Heart right ventricle (tissue), 16 donors: ENCODE results near the gene CFAP157. TPM values are rescaled to one million over a fixed set of nuclear protein-coding genes. Genes with fewer than 3 reads are reported as not detected.

Experiments used
- ATAC-seq, 8 donors: fragments of 200-7000 bp; cut with Tn5 transposase; one replicate each; pipeline ENCODE4 v1.9.1; 2020; ENCODE audit warnings: mild to moderate bottlenecking in 8 of 8, moderate library complexity in 8 of 8, moderate number of reproducible peaks in 1 of 8
- DNase-seq, 2 donors: peaks; one replicate each; pipeline ENCODE4 v3.0.0-alpha.2; 2020
- H3K27ac ChIP-seq, 10 donors: fragments of 200-600 bp; sonication (generic) in 2 of 10; one replicate each; pipeline versions ENCODE4 v1.5.0 to v1.8.0; 2020 to 2022; ENCODE audit warnings: mild to moderate bottlenecking in 3 of 10
- H3K27me3 ChIP-seq, 7 donors: fragments of 200-600 bp; one replicate each; pipeline ENCODE4 v1.8.0; 2021 to 2022; ENCODE audit warnings: mild to moderate bottlenecking in 2 of 7
- H3K36me3 ChIP-seq, 9 donors: fragments of 200-600 bp; sonication (generic) in 1 of 9; one replicate each; pipeline versions ENCODE4 v1.5.0 to v1.8.0; 2020 to 2022; ENCODE audit warnings: mild to moderate bottlenecking in 2 of 9
- H3K4me1 ChIP-seq, 9 donors: fragments of 200-600 bp; sonication (generic) in 1 of 9; one replicate each; pipeline versions ENCODE4 v1.5.0 to v1.8.0; 2020 to 2022; ENCODE audit warnings: mild to moderate bottlenecking in 4 of 9
- H3K4me3 ChIP-seq, 10 donors: fragments of 200-600 bp; sonication (generic) in 2 of 10; one replicate each; pipeline versions ENCODE4 v1.5.0 to v1.8.0; 2020 to 2022; ENCODE audit warnings: mild to moderate bottlenecking in 7 of 10, moderate library complexity in 2 of 10
- H3K9me3 ChIP-seq, 11 donors: fragments of 200-600 bp in 10 of 11; sonication (generic) in 2 of 11; one replicate each; pipeline versions ENCODE4 v1.5.0 to v1.8.0; 2013 to 2022; ENCODE audit warnings: mild to moderate bottlenecking in 2 of 11, control low read depth in 1 of 11, moderate library complexity in 1 of 11
- WGBS, 2 donors: extraction: QIAGEN DNeasy Blood & Tissue Kit; methylation state at CpG; one replicate each; pipeline ENCODE4 v1.1.7; 2013; ENCODE audit warnings: inconsistent platforms in 1 of 2; 5-methylcytosine and 5-hydroxymethylcytosine counted together
- intact Hi-C, 10 donors: fragments of 100-400 bp; cut with DNase I; formaldehyde crosslinking; loops; one replicate each; pipeline versions ENCODE4 v1.11.1 to v1.14.2; 2022
- polyA plus RNA-seq, 2 donors: library from polyadenylated mRNA; stranded (reverse); fragments of 200-250 nt; gene quantifications; one replicate each; pipeline ENCODE4 v1.2.3, GENCODE V29; 2013
- total RNA-seq, 10 donors: library from RNA; stranded (reverse); fragmentation: NEBNext Ultra II Directional in 3 of 10; extraction: Animal tissue kit (Norgen Biotek cat#: 25700) in 3 of 10; gene quantifications; one replicate each; pipeline versions ENCODE4 v1.2.1 to v1.2.4, GENCODE V29; 2021 to 2023
- TF ChIP-seq, protein P1 (sequence below), 9 donors: fragments of 200-600 bp; sonication (generic) in 2 of 9; IDR thresholded peaks; one replicate each; pipeline versions ENCODE4 v1.5.0 to v1.8.0; 2021 to 2022; ENCODE audit warnings: antibody characterized with exemption in 9 of 9, mild to moderate bottlenecking in 5 of 9, moderate library complexity in 1 of 9
- donor health status: Arrhythmogenic right ventricular cardiomyopathy.
- donor health status: ischemic (EF 13 %, LVEDD 7.1; RV severe dilation, severe dysfunction).
- donor health status: healthy with polysubstance abuse.
- donor health status: DM: no; HTN: yes; CAD: no.
- donor health status: DM: no; HTN: no; CAD: no.
- donor health status: ischemic (EF 25% LVEDD 6.9; RV normal size, moderate dysfunction).
- donor health status: ischemic (EF 25% LVEDD 5.7; RV mildly dilated, moderate dysfunction).
- donor health status: healthy.
- donor health status: DM: yes; HTN: yes; CAD: no.
- donor health status: Ischemic cardiomyopathy.
- donor health status: ischemic (EF 35%, LVEDD 5.7; RV mildly dilated, moderate dysfunction).
- donor health status: nonischemic (EF 11% LVEDD 7.7; RV severe dilation, severe dysfunction).
- donor health status: DM: yes; HTN: yes; CAD: no.
- donor health status: PGD.
- donor health status: ischemic (EF 29% LVEDD 5.4; RV normal size, mild dysfunction).
- donor health status: nonischemic (EF 23%, LVEDD 6.1; RV moderate dilation, normal function).

Gene CFAP157
- total and polyA plus RNA-seq, 12 donors: 0.10 to 0.19 (median 0.14) TPM; not detected in 8

DNA sequence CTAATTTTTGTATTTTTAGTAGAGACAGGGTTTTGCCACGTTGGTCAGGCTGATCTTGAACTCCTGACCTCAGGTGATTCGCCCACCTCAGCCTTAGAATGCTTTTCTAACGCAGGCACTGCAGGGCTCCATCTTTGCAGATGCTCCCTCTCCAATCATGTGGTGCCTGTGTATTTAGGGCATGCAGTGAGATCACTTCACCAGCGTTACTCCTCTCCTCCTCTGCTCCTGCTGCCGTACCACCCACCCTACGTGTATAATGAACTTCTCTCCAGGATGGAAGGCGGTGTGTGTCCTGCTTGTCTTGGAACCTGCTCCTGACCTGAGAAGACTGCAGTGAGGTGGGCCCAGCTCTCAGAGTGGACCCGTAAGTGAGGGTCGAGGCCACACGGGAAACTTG, 13.6 kb upstream of the CFAP157 start:
- Histone ChIP-seq H3K36me3 (peaks cover 0 to 59% (median 23%) of the 10 kb centered on the region in 9 donors), H3K27me3 (no peaks in the 10 kb centered on the region), H3K27ac (no peak overlapping the region), H3K9me3 (no peaks in the 10 kb centered on the region), H3K4me1 (no peaks in the 10 kb centered on the region), H3K4me3 (no peak overlapping the region)
- intact Hi-C loops: loop anchor here in 1 of 10 donors (10.0 kb wide), 1 partner anchor 198 kb away; no protein-coding TSS in a partner anchor
- DNase-seq (no peak), ATAC-seq (no peak)
- WGBS, 2 donors: 89 to 92% methylated on average over 10 of the region's 10 CpGs
- TF ChIP-seq, protein P1, sequence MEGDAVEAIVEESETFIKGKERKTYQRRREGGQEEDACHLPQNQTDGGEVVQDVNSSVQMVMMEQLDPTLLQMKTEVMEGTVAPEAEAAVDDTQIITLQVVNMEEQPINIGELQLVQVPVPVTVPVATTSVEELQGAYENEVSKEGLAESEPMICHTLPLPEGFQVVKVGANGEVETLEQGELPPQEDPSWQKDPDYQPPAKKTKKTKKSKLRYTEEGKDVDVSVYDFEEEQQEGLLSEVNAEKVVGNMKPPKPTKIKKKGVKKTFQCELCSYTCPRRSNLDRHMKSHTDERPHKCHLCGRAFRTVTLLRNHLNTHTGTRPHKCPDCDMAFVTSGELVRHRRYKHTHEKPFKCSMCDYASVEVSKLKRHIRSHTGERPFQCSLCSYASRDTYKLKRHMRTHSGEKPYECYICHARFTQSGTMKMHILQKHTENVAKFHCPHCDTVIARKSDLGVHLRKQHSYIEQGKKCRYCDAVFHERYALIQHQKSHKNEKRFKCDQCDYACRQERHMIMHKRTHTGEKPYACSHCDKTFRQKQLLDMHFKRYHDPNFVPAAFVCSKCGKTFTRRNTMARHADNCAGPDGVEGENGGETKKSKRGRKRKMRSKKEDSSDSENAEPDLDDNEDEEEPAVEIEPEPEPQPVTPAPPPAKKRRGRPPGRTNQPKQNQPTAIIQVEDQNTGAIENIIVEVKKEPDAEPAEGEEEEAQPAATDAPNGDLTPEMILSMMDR (IDR thresholded peaks at IDR 0.05): no peak

DNA sequence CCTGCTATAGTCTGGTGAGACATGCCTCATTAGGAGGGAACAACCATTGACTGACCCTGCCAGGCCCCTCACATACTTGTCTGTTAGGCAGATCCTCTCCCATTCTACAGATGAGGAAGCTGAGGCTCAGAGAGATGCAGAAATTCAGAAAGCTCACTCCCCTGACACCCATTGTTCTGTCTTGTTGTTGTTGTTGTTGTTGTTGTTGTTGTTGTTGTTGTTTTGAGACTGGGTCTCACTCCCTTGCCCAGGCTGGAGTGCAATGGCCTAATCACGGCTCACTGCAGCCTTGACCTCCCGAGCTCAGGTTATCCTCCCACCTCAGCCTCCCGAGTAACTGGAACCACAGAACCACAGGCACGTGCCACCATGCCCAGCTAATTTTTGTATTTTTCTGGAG, 13.1 kb upstream of the CFAP157 start:
- WGBS, 2 donors: 90 to 95% methylated on average over 4 of the region's 4 CpGs
- Histone ChIP-seq H3K27me3 (no peaks in the 10 kb centered on the region), H3K27ac (no peak overlapping the region), H3K4me3 (no peak overlapping the region), H3K36me3 (peaks cover 0 to 54% (median 17%) of the 10 kb centered on the region in 9 donors), H3K4me1 (peaks cover 0 to 4% (median 0%) of the 10 kb centered on the region in 9 donors), H3K9me3 (no peaks in the 10 kb centered on the region)
- ATAC-seq: no peak
- intact Hi-C loops: loop anchor here in 1 of 10 donors (10.0 kb wide), 1 partner anchor 199 kb away; no protein-coding TSS in a partner anchor
- DNase-seq: no peak
- TF ChIP-seq, protein P1 (IDR thresholded peaks at IDR 0.05): no peak

DNA sequence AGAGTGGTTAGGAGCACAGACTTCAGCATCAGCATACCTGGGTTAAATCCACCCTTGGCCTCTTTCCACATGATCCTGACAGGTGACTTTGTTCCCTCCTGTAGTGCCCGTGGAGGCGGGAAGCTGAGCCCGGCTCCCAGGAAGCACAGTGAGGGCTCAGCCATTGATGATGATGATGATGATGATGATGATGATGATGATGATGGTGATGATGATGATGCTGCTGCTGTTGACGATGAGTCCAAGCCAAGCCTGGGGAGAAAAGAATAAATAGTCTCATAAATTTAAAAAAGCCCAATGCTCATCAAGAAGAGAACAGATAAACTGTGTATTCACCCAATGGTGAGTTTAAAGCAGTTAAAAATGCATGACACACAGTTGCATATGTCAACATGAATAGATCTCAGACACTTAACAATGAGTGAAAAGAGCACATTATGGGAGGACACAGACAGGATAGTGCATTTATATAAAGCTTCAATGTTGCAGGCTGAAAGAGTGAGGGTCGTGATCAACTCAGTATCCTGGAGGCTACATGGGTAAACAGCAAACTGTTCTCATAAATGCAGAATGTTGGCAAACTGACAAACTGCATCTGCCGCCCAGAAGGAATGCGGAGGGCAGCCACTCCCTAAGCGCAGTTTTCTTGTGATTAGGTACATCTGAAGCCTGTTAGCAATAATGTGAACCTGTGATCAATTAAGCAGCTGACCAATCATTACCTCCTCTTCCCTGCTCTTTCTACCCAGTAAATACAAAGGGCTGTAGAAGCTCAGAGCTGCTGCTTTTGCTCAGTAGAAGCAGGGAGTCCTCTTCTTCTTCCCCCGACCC, 11.7 kb upstream of the CFAP157 start:
- Histone ChIP-seq H3K36me3 (peaks cover 0 to 40% (median 14%) of the 10 kb centered on the region in 9 donors), H3K9me3 (no peaks in the 10 kb centered on the region), H3K27ac (no peak overlapping the region), H3K27me3 (no peaks in the 10 kb centered on the region), H3K4me1 (peaks cover 0 to 15% (median 5%) of the 10 kb centered on the region in 9 donors), H3K4me3 (no peak overlapping the region)
- 79 to 80% methylated on average over 9 of the region's 9 CpGs for WGBS, 2 donors
- intact Hi-C loops: loop anchor here in 1 of 10 donors (10.0 kb wide), 1 partner anchor 200 kb away; no protein-coding TSS in a partner anchor
- DNase-seq (no peak), ATAC-seq (no peak)
- TF ChIP-seq, protein P1 (IDR thresholded peaks at IDR 0.05): no peak

DNA sequence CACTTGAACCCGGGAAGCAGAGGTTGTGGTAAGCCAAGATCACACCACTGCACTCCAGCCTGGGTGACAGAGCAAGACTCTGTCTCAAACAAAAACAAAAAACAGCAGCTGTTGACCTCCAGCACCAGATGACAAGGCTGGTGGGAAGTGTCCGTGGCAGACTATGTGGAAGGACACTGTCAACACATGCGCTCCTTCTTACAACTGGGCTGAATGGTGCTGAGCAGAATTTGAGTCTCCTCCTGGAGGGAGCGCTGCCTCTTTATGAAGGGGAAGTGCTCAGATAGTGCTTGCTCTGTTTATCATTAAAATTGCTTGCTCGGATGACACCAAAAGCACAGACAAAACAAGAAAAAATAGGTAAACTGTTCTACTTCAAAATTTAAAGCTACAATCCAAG, 9.2 kb upstream of the CFAP157 start:
- Histone ChIP-seq H3K27me3 (no peaks in the 10 kb centered on the region), H3K27ac (peak overlapping the region in 2 of 10 donors; percentile 5 to 91), H3K9me3 (no peaks in the 10 kb centered on the region), H3K4me3 (no peak overlapping the region), H3K36me3 (peaks cover 0 to 15% (median 0%) of the 10 kb centered on the region in 9 donors), H3K4me1 (peaks cover 0 to 17% (median 5%) of the 10 kb centered on the region in 9 donors)
- intact Hi-C loops: loop anchor here in 1 of 10 donors (10.0 kb wide), 1 partner anchor 203 kb away; no protein-coding TSS in a partner anchor
- DNase-seq (no peak), ATAC-seq (no peak)
- WGBS, 2 donors: 75 to 77% methylated on average over 5 of the region's 5 CpGs
- TF ChIP-seq, protein P1 (IDR thresholded peaks at IDR 0.05): no peak
